Right lobe of liver (tissue), 4 donors: ENCODE measurements around the gene BMAL1.

Source experiments
- CTCF ChIP-seq, 4 donors: fragments of 200-600 bp in 3 of 4; fragments of 450-650 bp in 1 of 4; IDR thresholded peaks; one replicate each; pipeline versions ENCODE4 v1.5.1 to v1.8.0; 2016 to 2022; ENCODE audit warnings: antibody characterized with exemption in 4 of 4, mild to moderate bottlenecking in 2 of 4
- POLR2A ChIP-seq: fragments of 450-650 bp; IDR thresholded peaks from one replicate; pipeline ENCODE4 v1.6.1; 2017; ENCODE audit warnings: antibody characterized with exemption, mild to moderate bottlenecking
- donor health status: DM: no; HTN: no; CAD: no.
- donor health status: DM: no; HTN: no; CAD: no.
- donor health status: DM: no; HTN: yes; CAD: no.

GRCh38 chr11:13348305-13348704 lies 70.7 kb downstream of the BMAL1 start:
- no peak for TF ChIP-seq CTCF (IDR thresholded peaks at IDR 0.05)
- TF ChIP-seq POLR2A = no peak
